GM19240 (cell line): Measurements from ENCODE around the gene PPP1R15B.
A peak's percentile ranks its signal among the peaks of the same experiment; 100 is the strongest.

ENCODE experiments used
- DNase-seq: peaks from one replicate; pipeline ENCODE4 v3.0.0; 2011; ENCODE audit warnings: low spot score; ENCODE audit not compliant: insufficient read length

Gene PPP1R15B

GRCh38 chr1:204400882-204401510, 10.6 kb downstream of the PPP1R15B start:
- no peak for DNase-seq

GRCh38 chr1:204398197-204399125, 13.2 kb downstream of the PPP1R15B start:
- DNase-seq, result peak; percentile 80

- no peak for DNase-seq
Observed at GRCh38 chr1:204396015-204396583, 15.5 kb downstream of the PPP1R15B start.

GRCh38 chr1:204391629-204392028, 20.0 kb downstream of the PPP1R15B start:
- DNase-seq, result no peak

GRCh38 chr1:204390751-204391466, 20.7 kb downstream of the PPP1R15B start:
- DNase-seq, result no peak

GRCh38 chr1:204385727-204386126, 25.9 kb downstream of the PPP1R15B start:
- no peak for DNase-seq

- no peak for DNase-seq
Observed at GRCh38 chr1:204384636-204385352, 26.8 kb downstream of the PPP1R15B start.

- DNase-seq, result no peak
Observed at GRCh38 chr1:204383163-204383904, 28.3 kb downstream of the PPP1R15B start.

GRCh38 chr1:204382714-204383083, 28.9 kb downstream of the PPP1R15B start:
- DNase-seq, result no peak

GRCh38 chr1:204380293-204380831, 31.3 kb downstream of the PPP1R15B start:
- no peak for DNase-seq

- DNase-seq, result no peak
Observed at GRCh38 chr1:204377800-204378668, 33.6 kb downstream of the PPP1R15B start.

GRCh38 chr1:204376919-204377799, 34.5 kb downstream of the PPP1R15B start:
- DNase-seq, result no peak

- no peak for DNase-seq
Observed at GRCh38 chr1:204376465-204376864, 35.2 kb downstream of the PPP1R15B start.

- no peak for DNase-seq
Observed at GRCh38 chr1:204373911-204374310, 37.7 kb downstream of the PPP1R15B start.

- no peak for DNase-seq
Observed at GRCh38 chr1:204370176-204370575, 41.4 kb downstream of the PPP1R15B start.

- no peak for DNase-seq
Observed at GRCh38 chr1:204368996-204369726, 42.5 kb downstream of the PPP1R15B start.

GRCh38 chr1:204367956-204368355, 43.7 kb downstream of the PPP1R15B start:
- DNase-seq, result no peak
